Measurements from ENCODE around the gene SLC26A4. TPM values are rescaled to one million over a fixed set of nuclear protein-coding genes. Genes with fewer than 3 reads are reported as not detected.

The SLC26A4 gene
- total RNA-seq, 1 experiment from 2014 or later: 0.22 TPM

GRCh38 chr7:107718456-107719193, 58.0 kb downstream of the SLC26A4 start:
- Mint-ChIP-seq H3K27me3 (ENCODE audit: low read depth) (no peaks in the 10 kb centered on the region), H3K36me3 (no peaks in the 10 kb centered on the region), H3K4me3 (no peak overlapping the region), H3K4me1 (peaks cover 11% of the 10 kb centered on the region), H3K27ac (no peak overlapping the region), H3K9me3 (no peaks in the 10 kb centered on the region)
- ChIA-PET POLR2A (no interaction called here), CTCF (no interaction called here)
- DNase-seq (ENCODE audit: low spot score) (no peak), ATAC-seq (no peak)
- TF ChIP-seq ZNF512 (CRISPR knock-in tag; IDR thresholded peaks at IDR 0.05; ENCODE audit: borderline replicate concordance) (no peak), PRDM15 (CRISPR knock-in tag; IDR thresholded peaks at IDR 0.05) (no peak), RELA (CRISPR knock-in tag; IDR thresholded peaks at IDR 0.05; ENCODE audit: borderline replicate concordance) (no peak), EMX1 (CRISPR knock-in tag; IDR thresholded peaks at IDR 0.05) (no peak), HMGA2 (CRISPR knock-in tag; IDR thresholded peaks at IDR 0.05) (no peak)

- ATAC-seq: no peak
- Mint-ChIP-seq H3K36me3 (no peaks in the 10 kb centered on the region), H3K9me3 (no peaks in the 10 kb centered on the region), H3K27ac (no peak overlapping the region), H3K27me3 (ENCODE audit: low read depth) (peaks cover 2% of the 10 kb centered on the region; the same call in 1 of the 2 replicates), H3K4me1 (peaks cover 11% of the 10 kb centered on the region), H3K4me3 (no peak overlapping the region)
- ChIA-PET CTCF (no interaction called here), POLR2A (no interaction called here)
- no peak for DNase-seq (ENCODE audit: low spot score)
- no peak for TF ChIP-seq USF2 (CRISPR knock-in tag; IDR thresholded peaks at IDR 0.05)
- no peak for TF ChIP-seq GABPB1 (CRISPR knock-in tag; IDR thresholded peaks at IDR 0.05)
- no peak for TF ChIP-seq AFF4 (CRISPR knock-in tag; IDR thresholded peaks at IDR 0.05; ENCODE audit: borderline replicate concordance)
- no peak for TF ChIP-seq NR2C2 (CRISPR knock-in tag; IDR thresholded peaks at IDR 0.05)
- TF ChIP-seq JUN (CRISPR knock-in tag; IDR thresholded peaks at IDR 0.05): no peak
- no peak for TF ChIP-seq MLX (CRISPR knock-in tag; IDR thresholded peaks at IDR 0.05)
- no peak for TF ChIP-seq FOXP4 (CRISPR knock-in tag; IDR thresholded peaks at IDR 0.05)
- no peak for TF ChIP-seq ZBTB43 (CRISPR knock-in tag; IDR thresholded peaks at IDR 0.05)
- no peak for TF ChIP-seq IRF1 (CRISPR knock-in tag; IDR thresholded peaks at IDR 0.05)
- TF ChIP-seq ZNF138 (CRISPR knock-in tag; conservative IDR thresholded peaks at IDR 0.05): no peak
- no peak for TF ChIP-seq ZNF121 (CRISPR knock-in tag; IDR thresholded peaks at IDR 0.05)
- TF ChIP-seq ATF2 (CRISPR knock-in tag; IDR thresholded peaks at IDR 0.05; ENCODE audit: borderline replicate concordance, low read depth): no peak
Measured at GRCh38 chr7:107721286-107721685, 60.7 kb downstream of the SLC26A4 start.

Data from WTC11 (cell line).